ENCODE data around the gene SLC39A1.
"Not testable (repeated sequence)": the region's sequence is repeated elsewhere in the genome, so short reads cannot be mapped to it uniquely, and the experiment has no call there.

SLC39A1 gene, protein sequence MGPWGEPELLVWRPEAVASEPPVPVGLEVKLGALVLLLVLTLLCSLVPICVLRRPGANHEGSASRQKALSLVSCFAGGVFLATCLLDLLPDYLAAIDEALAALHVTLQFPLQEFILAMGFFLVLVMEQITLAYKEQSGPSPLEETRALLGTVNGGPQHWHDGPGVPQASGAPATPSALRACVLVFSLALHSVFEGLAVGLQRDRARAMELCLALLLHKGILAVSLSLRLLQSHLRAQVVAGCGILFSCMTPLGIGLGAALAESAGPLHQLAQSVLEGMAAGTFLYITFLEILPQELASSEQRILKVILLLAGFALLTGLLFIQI

DNA sequence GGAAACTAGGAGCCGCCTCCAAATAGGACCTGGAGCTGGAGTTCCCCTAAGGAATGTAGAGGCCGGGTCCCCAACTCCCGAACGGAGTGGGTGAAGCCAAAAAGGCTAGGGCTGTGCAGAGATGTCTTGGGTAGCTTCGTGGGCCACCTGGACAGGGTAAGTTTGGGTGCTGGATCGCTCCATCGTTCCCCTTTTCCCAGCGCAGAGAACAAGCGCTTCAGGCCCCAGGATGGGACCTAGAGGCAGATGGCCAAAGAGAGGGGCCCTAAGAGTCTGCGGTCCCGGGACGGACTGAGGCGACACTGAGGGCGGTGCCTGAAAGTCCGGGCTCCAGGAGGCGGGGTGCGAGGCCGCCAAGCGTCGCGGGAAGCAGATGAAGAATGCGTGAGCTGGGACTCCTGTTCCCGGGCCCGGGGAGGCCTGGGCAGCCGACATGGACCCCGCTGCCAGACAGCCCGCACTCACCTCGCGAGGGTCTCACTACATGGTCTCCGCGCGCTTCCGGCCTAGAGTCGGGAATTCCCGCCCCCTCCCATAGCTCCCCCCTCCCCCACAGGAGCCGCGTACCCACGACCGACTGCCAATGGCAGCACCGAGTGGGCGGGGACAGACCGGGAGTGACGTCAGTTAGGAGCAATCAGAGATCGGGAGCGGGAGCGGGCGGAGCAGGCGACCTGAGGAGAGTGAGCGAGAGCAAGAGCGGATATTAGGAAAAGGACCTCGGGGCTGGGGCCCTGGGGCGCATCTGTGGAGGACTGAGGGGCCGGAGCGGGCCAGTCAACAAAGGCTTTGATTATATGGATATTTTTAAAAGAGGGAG is at the start of gene SLC39A1:
SLC39A1 (minus strand) TSS at position 508 of the 820 bp plus-strand sequence. CDS start 822 bp downstream, outside the sequence.
- DNase-seq (ENCODE audit: low read depth in 2 of 2), result peak; percentile 80 to 91

DNA sequence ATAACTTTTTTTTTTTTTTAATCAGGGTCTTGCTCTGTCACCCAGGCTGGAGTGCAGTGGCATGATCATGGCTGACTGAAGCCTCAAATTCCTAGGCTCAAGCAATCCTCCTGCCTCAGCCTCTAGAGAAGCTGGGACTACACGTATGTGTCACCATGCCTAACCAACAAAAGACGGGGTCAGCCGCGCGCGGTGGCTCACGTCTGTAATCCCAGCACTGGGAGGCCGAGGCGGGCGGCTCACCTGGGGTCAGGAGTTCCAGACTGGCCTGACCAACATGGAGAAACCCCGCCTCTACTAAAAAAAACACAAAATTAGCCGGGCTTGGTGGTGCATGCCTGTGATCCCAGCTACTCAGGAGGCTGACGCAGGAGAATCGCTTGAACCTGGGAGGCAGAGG is 49.2 kb upstream of the SLC39A1 start:
- DNase-seq (ENCODE audit: low read depth in 2 of 2), result not testable (repeated sequence)

DNA sequence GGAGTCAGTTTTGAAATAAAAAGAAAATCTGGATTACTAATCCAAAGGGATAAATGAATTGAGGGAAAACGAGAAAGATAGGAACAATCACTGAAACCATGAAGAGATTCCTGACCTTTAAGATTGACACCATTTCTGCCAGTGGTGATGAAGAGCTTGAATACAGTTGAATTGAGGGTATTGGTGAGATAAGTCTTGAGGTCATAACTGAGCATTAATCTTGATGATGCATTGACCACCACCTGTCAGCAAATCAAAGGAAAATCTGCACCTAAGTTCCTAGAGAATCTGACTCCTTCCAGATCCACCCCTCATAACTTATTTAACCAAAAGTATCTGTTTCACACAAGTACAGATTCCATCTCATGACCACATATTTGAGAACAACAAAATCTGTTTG is 48.8 kb upstream of the SLC39A1 start:
- DNase-seq (ENCODE audit: low read depth in 2 of 2), result no peak

DNA sequence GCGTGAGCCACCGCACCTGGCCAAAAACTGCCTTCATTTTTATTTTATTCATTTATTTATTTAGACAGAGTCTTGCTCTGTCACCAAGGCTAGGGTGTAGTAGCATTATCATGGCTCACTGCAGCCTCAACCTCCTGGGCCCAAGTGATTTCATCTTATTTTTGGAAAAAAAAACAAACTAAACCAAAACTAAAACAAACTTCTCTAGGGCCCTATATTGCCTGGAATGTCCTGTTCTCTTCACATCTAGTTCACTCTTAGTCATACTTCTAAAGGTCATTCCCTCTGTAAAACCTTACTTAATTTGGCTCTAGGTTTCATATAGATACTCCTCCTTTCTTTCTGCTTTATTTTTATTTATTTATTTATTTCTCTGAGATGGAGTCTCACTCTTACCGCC is 42.8 kb upstream of the SLC39A1 start:
- DNase-seq (ENCODE audit: low read depth in 2 of 2), result no peak

DNA sequence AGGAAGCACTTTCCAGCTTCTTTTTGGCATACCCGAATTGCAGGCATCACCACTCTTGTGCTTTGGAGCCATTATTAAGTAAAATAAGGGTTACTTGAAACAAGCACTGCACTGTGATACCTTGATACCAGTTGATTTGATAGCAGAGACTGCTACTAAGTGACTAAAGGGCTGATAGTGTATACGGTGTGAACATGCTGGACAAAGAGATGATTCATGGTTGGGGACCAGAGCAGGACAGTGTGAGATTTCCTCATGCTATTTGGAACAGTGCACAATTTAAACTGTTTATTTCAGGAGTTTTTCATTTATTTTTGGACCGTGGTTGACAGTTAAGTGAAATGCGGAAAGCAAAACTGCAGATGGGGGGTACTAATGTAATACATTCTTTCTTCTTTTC is 37.1 kb upstream of the SLC39A1 start:
- DNase-seq (ENCODE audit: low read depth in 2 of 2), result no peak

DNA sequence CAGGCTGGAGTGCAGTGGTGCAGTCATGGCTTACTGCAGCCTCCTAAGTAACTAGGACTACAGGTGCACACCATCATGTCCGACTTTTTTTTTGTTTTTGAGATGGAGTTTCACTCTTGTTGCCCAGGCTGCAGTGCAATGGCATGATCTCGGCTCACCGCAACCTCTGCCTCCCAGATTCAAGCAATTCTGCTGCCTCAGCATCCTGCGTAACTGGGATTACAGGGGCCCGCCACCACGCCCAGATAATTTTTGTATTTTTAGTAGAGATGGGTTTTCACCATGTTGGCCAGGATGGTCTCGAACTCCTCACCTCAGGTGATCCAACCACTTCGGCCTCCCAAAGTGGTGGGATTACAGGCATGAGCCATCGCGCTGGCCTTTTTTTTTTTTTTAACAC is 33.5 kb upstream of the SLC39A1 start:
- DNase-seq (ENCODE audit: low read depth in 2 of 2), result not testable (repeated sequence)

DNA sequence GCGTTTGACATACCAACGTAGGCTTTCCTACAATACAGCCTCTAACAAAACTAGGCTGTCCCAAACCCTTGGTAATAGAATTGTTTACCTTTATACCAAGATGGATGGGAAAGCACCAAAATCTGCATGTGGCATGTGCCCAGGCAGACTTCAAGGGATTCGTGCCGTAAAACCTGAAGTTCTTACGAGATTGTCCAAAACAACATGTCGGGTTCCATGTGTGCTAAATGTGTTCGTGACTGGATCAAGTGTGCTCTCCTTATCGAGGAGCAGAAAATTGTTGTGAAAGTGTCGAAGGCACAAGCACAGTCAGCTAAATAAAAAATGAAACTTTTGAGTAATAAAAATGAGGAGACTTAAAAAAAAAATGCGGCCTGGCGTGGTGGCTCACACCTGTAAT is 32.3 kb upstream of the SLC39A1 start:
- no peak for DNase-seq (ENCODE audit: low read depth in 2 of 2)

DNA sequence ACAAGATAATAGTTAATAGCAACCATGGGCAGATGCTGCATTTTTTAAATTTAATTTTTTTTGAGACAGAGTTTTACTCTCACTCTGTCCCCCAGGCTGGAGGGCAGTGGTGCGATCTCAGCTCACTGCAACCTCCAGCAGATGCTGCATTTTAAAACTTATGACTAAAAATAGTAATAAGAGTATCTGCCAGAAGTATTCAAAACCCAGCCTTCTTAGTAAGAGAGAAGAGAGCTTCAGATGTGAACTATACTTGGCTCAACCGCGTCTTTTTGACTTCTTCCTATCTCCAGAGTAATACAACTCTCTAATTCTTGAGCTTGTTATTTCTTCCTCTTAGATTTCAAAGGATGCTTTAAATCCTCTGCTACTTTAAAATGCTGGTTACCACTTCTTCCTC is 31.9 kb upstream of the SLC39A1 start:
- DNase-seq (ENCODE audit: low read depth in 2 of 2), result no peak

DNA sequence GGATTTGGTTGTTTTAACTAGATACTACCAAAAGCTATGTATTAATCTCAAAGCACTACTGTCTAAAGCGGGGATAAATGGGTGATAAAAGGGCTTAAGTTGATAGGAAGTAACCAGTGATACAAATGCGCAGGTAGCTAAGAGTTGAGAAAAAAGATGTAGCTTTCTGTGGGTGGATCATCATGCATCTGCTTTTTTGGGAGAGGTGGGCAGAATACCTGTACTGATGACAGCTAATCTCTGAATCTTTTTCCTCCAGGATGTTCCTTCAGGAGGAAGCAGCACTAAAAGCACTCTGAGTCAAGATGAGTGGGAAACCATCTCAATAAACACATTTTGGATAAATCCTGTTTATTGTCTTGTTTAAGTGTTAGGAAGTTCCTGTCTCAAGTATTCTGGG is 28.5 kb upstream of the SLC39A1 start:
- no peak for DNase-seq (ENCODE audit: low read depth in 2 of 2)

DNA sequence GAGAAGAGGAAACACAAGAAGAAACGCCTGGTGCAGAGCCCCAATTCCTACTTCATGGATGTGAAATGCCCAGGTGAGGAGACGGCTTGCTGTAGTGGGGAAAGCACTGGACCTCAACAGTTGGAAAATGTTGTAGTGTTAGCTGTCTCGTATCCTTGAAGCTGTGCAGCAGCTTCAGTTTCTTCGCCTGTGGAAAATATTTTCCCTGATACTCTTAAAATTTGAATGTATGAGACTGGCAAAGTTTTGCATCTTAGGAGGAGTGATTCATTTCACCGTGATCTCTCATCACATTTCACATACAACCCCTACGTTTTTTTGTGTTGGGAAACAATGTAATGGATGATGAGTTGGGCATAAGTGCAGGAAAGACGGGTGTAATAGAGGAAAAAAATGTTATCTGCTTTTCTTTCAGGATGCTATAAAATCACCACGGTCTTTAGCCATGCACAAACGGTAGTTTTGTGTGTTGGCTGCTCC is 27.9 kb upstream of the SLC39A1 start:
- DNase-seq (ENCODE audit: low read depth in 2 of 2), result no peak

DNA sequence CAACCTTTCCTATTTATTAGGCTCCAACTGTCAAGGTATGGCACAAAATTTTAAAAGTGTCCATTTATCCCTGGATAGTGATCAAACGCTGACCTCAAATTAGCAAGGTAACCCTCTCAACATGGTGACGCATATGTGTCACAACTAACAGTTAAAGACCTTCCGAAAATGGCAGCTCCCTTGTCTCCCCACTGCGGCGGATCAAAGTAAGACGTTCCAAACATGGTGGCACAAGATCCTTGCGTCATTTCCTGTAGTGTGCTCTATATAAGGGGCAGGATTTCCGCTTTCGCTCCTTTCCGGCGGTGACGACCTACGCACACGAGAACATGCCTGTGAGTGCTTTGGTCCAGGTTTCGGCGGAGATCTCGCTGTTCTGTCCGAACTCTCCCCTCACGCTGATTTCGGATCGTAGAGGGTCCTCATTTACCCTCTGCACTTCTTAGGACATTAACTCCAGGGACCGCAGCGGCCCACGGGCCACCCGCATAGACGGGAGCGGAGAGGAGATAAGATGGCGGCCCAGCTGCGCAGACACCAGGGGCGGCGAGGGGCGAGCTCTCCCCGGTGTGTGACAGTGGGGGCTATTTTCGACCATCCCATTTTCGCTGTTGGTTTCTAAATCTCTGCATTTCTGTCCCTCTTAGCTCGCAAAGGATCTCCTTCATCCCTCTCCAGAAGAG is 27.3 kb upstream of the SLC39A1 start, which contains the start of gene RPS27:
RPS27 (plus strand) TSS at position 295 of the 683 bp plus-strand sequence; CDS start at position 330, 35 bp downstream.
- peak; percentile 61 to 84 for DNase-seq (ENCODE audit: low read depth in 2 of 2)

DNA sequence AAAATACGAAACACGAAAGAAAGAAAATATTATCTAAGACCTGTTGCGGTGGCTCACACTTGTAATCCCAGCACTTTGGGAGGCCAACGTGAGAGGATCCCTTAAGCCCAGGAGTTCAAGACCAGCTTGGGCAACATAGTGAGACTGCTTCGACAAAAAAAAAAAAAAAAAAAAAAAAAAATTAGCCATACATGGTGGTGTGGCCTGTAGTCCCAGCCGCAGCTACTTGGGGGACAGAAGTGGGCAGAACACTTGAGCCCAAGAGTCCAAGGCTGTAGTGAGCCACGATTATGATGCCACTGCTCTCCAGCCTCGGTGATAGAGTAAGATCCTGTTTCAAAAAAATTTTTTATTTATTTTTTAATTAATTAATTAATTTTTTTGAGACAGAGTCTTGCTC is 24.3 kb upstream of the SLC39A1 start:
- no peak for DNase-seq (ENCODE audit: low read depth in 2 of 2)

DNA sequence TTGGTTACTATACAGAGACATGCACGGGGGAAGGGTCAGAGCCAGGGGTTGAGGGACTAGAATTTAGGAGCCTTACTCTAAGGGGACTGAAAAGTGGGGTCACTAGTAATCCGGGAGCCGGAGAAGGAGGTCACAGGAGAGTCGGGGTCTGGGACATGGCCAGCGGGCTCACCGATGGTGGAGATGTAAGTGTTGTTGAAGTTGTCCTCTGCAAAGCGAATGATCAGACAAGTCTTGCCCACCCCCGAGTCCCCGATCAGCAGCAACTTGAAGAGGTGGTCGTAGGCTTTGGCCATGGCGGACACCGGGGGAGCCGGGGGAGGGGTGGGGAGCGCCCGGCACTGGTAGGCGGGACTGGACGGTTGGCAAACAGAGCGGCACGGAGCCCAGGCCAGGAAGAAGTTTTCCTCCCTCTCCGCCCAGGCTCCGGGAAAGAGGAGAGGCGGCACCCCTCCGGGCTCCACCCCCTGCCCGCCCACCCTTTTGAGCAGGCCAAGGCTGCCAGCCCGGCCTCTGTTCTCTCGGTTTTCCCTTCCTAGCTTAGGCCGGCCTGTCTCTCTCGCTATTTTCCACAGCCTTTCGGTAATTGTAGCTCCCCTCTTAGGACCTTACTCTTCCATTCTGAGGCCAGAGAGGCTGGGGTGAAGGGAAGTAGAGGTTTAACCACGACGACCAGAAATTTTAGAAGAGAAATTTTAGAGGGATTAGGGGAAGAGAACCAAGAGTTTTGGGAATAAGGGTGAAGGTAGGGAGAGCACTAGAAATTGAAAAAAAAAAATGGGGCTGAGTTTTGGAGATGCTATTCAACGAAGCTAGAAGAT is 22.8 kb upstream of the SLC39A1 start, which contains the start of gene RAB13:
RAB13 (minus strand) TSS at position 399 of the 821 bp plus-strand sequence; CDS start at position 296, 103 bp downstream.
- no peak for DNase-seq (ENCODE audit: low read depth in 2 of 2)

DNA sequence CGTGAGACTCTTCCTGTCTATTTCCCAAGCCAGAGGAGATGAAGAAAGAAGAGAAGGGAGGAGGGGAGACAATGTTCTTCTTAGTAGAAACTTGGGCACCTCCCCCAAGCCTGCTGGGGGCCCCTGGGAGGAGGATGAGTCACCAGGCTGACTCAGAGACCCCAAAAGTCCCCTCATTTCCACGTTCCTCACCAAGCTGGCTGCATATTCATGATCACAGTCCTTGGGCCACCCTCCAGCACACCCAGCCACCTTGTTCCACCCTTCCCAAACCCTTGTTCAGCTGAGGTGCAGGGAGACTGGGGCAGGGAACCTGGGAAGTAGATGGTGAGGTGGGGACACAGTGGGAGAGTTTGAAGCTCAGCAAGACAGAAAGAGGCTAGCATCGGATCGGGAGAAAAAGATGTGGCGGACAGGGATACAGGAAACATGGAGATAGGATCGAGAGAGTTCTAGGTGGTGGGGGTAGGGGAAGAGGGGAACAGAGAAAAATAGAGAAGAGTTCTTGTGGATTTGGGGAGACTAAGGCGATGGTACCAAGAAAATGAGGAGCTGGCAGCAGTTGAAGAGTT is 22.1 kb upstream of the SLC39A1 start:
- DNase-seq (ENCODE audit: low read depth in 2 of 2), result no peak

DNA sequence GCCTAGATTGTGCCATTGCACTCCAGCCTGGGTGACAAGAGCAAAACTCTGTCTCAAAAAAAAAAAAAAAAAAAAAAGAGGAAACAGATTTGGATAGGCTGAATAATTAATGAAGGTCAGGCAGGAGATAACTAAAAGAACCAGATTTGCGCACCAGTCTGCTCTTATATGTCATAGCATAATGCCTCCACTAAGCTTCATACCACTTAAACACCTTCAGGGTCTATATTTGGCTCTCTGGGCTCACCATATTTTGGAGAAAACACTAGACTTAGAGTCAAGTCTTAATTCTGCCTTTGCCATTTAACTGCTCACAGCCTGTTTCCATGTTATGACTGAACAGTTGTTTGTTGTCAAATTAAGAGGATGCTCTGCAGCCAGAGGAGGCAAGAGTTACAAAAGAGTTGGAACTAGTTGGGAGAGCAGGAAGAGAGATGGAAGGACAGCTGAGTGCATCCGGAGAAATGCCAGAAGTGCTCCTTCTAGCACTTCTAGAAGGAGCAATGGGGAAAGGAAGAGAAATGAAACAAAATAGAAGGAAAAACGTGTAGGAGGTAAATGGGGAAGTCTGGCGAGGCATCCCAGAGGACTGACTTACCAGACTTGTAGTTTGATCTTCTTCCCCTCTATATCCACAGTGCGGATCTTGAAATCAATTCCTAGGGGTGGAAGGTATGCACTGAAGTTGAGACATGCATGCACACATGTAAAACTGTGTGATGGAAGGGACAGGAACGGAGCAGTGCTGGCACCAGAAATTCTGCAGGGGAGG is 21.0 kb upstream of the SLC39A1 start:
- no peak for DNase-seq (ENCODE audit: low read depth in 2 of 2)

DNA sequence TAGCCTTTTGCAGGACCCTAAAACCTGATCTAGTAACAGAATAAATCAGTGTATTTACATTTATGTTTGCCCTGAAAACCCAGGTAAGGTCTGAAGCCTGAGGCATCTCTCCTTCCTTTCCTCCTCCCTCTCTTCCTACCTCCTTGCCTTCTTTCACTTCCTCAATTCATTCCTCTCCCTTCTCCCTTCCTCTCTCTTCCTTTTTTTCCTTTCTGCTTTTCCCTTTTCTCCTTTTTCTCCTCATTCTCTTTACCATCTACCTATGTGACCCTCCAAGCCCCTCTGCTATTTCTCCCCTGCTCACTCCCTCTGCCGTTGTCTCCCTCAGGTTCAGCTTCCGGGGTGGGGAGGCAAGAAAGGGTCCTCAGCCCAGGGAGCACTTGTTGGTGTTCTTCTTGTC is 18.4 kb upstream of the SLC39A1 start:
- not testable (repeated sequence) for DNase-seq (ENCODE audit: low read depth in 2 of 2)

DNA sequence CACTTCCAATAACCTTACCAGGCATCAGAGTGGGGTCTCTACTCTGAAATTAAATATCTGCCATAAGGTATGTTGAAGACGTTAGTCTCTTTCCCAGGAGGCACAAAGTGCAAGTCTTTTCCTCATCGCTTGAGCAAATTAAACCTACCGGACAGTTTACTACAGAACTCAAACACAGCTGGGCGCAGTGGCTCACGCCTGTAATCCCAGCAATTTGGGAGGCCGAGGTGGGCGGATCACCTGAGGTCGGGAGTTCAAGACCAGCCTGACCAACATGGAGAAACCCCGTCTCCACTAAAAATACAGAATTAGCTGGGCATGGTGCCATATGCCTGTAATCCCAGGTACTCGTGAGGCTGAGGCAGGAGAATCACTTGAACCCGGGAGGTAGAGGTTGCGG is 15.8 kb upstream of the SLC39A1 start:
- DNase-seq (ENCODE audit: low read depth in 2 of 2), result not testable (repeated sequence)

DNA sequence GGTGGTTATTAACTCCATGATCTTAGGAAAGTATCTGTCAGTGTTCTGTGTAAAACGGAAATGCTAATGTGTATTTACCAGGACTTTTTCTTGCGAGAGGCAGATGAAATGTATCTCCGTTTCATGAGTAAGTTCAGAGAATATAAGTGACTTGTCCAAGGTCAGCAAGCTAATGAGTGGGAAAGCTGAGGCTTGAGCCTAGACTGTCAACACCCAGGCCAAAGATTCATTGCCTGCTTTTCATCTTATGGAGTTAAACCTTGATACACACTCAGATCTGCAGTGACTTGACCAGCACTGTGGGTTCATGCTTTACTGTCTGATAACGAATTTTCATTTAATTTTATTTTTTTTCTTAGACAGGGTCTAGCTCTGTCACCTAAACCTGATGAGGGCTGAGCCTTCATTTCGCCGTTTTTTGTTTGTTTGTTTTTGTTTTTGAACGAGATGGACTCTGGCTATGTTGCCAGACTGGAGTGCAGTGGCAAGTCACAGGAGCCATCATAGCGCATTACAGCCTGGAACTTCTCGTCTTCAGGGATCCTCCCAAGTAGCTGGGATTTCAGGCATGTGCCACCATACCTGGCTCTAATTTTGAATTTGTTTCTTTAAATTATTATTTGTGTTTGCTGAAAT is 15.1 kb upstream of the SLC39A1 start:
- DNase-seq (ENCODE audit: low read depth in 2 of 2), result no peak

All from stimulated activated CD4-positive, alpha-beta T cell treated with anti-CD3 and anti-CD28 coated beads, Interleukin-1b, Interleukin-23, amount 100 ng/mL, for 1 hour (primary cell).